ENCODE data around the gene CCDC38. TPM values are rescaled to one million over a fixed set of nuclear protein-coding genes. Genes with fewer than 3 reads are reported as not detected.

Gene CCDC38
- total RNA-seq, 1 experiment from 2014 or later, result not detected

DNA sequence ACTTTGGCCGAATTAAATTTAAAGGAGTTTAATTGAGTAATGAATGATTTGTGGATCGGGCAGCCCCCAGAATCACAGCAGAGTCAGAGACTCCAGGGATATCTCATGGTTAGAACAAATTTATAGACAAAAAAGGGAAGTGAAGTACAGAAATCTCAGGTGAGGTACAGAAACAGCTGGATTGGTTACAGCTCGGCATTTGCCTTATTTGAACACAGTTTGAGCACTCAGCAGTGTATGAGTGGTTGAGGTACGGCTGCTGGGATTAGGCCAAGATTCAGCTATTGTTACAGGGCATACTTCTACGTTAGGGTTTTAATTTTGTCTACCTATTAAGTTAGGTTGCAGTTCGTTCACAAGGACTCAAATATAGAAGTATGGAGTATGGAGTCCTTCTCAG lies 23.3 kb downstream of the CCDC38 start:
- Mint-ChIP-seq H3K27me3 (ENCODE audit: low read depth) (no peaks in the 10 kb centered on the region), H3K9me3 (peaks cover 17% of the 10 kb centered on the region), H3K27ac (no peak overlapping the region), H3K36me3 (no peaks in the 10 kb centered on the region), H3K4me1 (no peaks in the 10 kb centered on the region), H3K4me3 (no peak overlapping the region)
- ChIA-PET CTCF (interaction anchor here (1.0 to 5.4 kb wide), 9 partner anchors 15 to 596 kb away, joined by 3 to 66 read pairs (median 9); partner anchors contain the start of genes AMDHD1 and CCDC38), POLR2A (no interaction called here)
- TF ChIP-seq ZNF317 (CRISPR knock-in tag; IDR thresholded peaks at IDR 0.05; ENCODE audit: borderline replicate concordance, low read depth), result no peak
- TF ChIP-seq, protein P1, sequence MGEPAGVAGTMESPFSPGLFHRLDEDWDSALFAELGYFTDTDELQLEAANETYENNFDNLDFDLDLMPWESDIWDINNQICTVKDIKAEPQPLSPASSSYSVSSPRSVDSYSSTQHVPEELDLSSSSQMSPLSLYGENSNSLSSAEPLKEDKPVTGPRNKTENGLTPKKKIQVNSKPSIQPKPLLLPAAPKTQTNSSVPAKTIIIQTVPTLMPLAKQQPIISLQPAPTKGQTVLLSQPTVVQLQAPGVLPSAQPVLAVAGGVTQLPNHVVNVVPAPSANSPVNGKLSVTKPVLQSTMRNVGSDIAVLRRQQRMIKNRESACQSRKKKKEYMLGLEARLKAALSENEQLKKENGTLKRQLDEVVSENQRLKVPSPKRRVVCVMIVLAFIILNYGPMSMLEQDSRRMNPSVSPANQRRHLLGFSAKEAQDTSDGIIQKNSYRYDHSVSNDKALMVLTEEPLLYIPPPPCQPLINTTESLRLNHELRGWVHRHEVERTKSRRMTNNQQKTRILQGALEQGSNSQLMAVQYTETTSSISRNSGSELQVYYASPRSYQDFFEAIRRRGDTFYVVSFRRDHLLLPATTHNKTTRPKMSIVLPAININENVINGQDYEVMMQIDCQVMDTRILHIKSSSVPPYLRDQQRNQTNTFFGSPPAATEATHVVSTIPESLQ (CRISPR knock-in tag; IDR thresholded peaks at IDR 0.05), result no peak
- no peak for TF ChIP-seq NFYB (CRISPR knock-in tag; conservative IDR thresholded peaks at IDR 0.05; ENCODE audit: low read depth)
- TF ChIP-seq, protein P2, sequence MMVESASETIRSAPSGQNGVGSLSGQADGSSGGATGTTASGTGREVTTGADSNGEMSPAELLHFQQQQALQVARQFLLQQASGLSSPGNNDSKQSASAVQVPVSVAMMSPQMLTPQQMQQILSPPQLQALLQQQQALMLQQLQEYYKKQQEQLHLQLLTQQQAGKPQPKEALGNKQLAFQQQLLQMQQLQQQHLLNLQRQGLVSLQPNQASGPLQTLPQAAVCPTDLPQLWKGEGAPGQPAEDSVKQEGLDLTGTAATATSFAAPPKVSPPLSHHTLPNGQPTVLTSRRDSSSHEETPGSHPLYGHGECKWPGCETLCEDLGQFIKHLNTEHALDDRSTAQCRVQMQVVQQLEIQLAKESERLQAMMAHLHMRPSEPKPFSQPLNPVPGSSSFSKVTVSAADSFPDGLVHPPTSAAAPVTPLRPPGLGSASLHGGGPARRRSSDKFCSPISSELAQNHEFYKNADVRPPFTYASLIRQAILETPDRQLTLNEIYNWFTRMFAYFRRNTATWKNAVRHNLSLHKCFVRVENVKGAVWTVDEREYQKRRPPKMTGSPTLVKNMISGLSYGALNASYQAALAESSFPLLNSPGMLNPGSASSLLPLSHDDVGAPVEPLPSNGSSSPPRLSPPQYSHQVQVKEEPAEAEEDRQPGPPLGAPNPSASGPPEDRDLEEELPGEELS (CRISPR knock-in tag; IDR thresholded peaks at IDR 0.05), result no peak
- TF ChIP-seq KAT7 (CRISPR knock-in tag; IDR thresholded peaks at IDR 0.05; ENCODE audit: borderline replicate concordance), result no peak
- ATAC-seq (no peak), DNase-seq (ENCODE audit: low spot score) (no peak)

DNA sequence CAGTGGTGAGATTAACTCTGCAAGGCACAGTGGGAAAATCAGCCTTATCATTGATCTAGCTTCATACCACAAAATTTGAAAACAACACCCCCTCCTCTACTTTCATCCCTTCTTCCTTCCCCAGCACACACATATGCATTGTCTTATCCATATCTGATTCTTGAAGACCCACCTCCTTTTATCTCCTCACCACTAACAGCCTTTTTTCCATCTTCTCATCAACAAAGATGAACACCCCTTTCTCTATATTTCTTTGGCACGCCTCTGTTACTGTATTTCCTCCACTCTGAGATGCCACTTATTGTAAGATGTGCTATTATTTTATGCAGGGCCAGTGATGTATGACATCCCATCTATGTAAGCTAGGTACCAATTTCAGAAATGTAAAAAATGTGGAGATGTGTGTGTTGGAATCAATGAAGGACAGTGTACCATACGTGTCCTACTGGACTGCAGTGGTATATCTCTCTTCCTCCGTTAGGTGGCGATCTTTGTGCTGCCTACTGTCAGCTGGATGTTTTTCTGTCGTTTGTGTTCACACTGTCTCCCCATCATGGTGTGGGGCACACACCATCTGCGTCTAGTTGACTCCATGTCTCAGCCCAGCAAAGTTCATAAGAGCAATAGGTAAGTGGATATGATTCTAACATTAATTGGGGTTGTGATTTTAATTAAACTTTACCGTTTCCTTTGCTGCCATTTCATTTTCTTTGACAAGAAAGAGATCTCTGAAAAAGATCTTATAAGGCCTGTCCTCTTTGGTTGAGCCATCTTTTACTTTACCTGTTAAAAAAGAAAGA lies 24.0 kb downstream of the CCDC38 start:
- POLR2A ChIA-PET, result interaction anchor here (0.6 kb wide), 1 partner anchor 41 kb away, joined by 3 read pairs; no protein-coding TSS in a partner anchor
- no peak overlapping the region for H3K4me3 Mint-ChIP-seq
- TF ChIP-seq, protein P3, sequence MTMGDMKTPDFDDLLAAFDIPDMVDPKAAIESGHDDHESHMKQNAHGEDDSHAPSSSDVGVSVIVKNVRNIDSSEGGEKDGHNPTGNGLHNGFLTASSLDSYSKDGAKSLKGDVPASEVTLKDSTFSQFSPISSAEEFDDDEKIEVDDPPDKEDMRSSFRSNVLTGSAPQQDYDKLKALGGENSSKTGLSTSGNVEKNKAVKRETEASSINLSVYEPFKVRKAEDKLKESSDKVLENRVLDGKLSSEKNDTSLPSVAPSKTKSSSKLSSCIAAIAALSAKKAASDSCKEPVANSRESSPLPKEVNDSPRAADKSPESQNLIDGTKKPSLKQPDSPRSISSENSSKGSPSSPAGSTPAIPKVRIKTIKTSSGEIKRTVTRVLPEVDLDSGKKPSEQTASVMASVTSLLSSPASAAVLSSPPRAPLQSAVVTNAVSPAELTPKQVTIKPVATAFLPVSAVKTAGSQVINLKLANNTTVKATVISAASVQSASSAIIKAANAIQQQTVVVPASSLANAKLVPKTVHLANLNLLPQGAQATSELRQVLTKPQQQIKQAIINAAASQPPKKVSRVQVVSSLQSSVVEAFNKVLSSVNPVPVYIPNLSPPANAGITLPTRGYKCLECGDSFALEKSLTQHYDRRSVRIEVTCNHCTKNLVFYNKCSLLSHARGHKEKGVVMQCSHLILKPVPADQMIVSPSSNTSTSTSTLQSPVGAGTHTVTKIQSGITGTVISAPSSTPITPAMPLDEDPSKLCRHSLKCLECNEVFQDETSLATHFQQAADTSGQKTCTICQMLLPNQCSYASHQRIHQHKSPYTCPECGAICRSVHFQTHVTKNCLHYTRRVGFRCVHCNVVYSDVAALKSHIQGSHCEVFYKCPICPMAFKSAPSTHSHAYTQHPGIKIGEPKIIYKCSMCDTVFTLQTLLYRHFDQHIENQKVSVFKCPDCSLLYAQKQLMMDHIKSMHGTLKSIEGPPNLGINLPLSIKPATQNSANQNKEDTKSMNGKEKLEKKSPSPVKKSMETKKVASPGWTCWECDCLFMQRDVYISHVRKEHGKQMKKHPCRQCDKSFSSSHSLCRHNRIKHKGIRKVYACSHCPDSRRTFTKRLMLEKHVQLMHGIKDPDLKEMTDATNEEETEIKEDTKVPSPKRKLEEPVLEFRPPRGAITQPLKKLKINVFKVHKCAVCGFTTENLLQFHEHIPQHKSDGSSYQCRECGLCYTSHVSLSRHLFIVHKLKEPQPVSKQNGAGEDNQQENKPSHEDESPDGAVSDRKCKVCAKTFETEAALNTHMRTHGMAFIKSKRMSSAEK (CRISPR knock-in tag; IDR thresholded peaks at IDR 0.05; ENCODE audit: borderline replicate concordance), result no peak
- peak; percentile 40; the same call in 1 of the 2 replicates for TF ChIP-seq ETV6 (CRISPR knock-in tag; IDR thresholded peaks at IDR 0.05)
- TF ChIP-seq, protein P4, sequence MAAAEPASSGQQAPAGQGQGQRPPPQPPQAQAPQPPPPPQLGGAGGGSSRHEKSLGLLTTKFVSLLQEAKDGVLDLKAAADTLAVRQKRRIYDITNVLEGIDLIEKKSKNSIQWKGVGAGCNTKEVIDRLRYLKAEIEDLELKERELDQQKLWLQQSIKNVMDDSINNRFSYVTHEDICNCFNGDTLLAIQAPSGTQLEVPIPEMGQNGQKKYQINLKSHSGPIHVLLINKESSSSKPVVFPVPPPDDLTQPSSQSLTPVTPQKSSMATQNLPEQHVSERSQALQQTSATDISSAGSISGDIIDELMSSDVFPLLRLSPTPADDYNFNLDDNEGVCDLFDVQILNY (CRISPR knock-in tag; IDR thresholded peaks at IDR 0.05), result no peak
- no peak for TF ChIP-seq ZNF416 (CRISPR knock-in tag; IDR thresholded peaks at IDR 0.05)
- TF ChIP-seq ZBTB21 (CRISPR knock-in tag; IDR thresholded peaks at IDR 0.05; ENCODE audit: borderline replicate concordance), result no peak
- no peak for TF ChIP-seq ZNF423 (CRISPR knock-in tag; IDR thresholded peaks at IDR 0.05)
- TF ChIP-seq ZNF396 (CRISPR knock-in tag; IDR thresholded peaks at IDR 0.05; ENCODE audit: borderline replicate concordance), result no peak
- TF ChIP-seq, protein P5, sequence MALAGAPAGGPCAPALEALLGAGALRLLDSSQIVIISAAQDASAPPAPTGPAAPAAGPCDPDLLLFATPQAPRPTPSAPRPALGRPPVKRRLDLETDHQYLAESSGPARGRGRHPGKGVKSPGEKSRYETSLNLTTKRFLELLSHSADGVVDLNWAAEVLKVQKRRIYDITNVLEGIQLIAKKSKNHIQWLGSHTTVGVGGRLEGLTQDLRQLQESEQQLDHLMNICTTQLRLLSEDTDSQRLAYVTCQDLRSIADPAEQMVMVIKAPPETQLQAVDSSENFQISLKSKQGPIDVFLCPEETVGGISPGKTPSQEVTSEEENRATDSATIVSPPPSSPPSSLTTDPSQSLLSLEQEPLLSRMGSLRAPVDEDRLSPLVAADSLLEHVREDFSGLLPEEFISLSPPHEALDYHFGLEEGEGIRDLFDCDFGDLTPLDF (CRISPR knock-in tag; IDR thresholded peaks at IDR 0.05), result no peak
- no peak for TF ChIP-seq TEAD1 (CRISPR knock-in tag; IDR thresholded peaks at IDR 0.05)
- TF ChIP-seq, protein P6, sequence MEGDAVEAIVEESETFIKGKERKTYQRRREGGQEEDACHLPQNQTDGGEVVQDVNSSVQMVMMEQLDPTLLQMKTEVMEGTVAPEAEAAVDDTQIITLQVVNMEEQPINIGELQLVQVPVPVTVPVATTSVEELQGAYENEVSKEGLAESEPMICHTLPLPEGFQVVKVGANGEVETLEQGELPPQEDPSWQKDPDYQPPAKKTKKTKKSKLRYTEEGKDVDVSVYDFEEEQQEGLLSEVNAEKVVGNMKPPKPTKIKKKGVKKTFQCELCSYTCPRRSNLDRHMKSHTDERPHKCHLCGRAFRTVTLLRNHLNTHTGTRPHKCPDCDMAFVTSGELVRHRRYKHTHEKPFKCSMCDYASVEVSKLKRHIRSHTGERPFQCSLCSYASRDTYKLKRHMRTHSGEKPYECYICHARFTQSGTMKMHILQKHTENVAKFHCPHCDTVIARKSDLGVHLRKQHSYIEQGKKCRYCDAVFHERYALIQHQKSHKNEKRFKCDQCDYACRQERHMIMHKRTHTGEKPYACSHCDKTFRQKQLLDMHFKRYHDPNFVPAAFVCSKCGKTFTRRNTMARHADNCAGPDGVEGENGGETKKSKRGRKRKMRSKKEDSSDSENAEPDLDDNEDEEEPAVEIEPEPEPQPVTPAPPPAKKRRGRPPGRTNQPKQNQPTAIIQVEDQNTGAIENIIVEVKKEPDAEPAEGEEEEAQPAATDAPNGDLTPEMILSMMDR (IDR thresholded peaks at IDR 0.05), result peak; percentile 73
- TF ChIP-seq TEAD4 (CRISPR knock-in tag; IDR thresholded peaks at IDR 0.05), result no peak
- no peak for TF ChIP-seq CREM (CRISPR knock-in tag; IDR thresholded peaks at IDR 0.05)
- TF ChIP-seq TCF7 (CRISPR knock-in tag; IDR thresholded peaks at IDR 0.05; ENCODE audit: low read depth), result no peak
- CTCF ChIA-PET, result interaction anchor here (0.7 to 5.4 kb wide), 10 partner anchors 14 to 597 kb away, joined by 3 to 66 read pairs (median 8); partner anchors contain the start of genes AMDHD1 and CCDC38
- H3K36me3 Mint-ChIP-seq, result no peaks in the 10 kb centered on the region
- DNase-seq (ENCODE audit: low spot score), result peak; percentile 47
- no peak overlapping the region for H3K27ac Mint-ChIP-seq
- H3K9me3 Mint-ChIP-seq, result peaks cover 17% of the 10 kb centered on the region
- no peaks in the 10 kb centered on the region for H3K27me3 Mint-ChIP-seq (ENCODE audit: low read depth)
- H3K4me1 Mint-ChIP-seq, result no peaks in the 10 kb centered on the region
- ATAC-seq, result peak; percentile 99

All from WTC11 (cell line).